HG03045 (cell line): ENCODE data around the gene SNX1.
"Not testable (repeated sequence)": the region's sequence is repeated elsewhere in the genome, so short reads cannot be mapped to it uniquely, and the experiment has no call there.

Experiments used
- ATAC-seq: cut with Tn5 transposase; IDR thresholded peaks from one replicate; pipeline ENCODE4 v1.9.1; 2021; ENCODE audit warnings: mild to moderate bottlenecking, moderate library complexity; ENCODE audit not compliant: unreplicated experiment

SNX1 gene

DNA sequence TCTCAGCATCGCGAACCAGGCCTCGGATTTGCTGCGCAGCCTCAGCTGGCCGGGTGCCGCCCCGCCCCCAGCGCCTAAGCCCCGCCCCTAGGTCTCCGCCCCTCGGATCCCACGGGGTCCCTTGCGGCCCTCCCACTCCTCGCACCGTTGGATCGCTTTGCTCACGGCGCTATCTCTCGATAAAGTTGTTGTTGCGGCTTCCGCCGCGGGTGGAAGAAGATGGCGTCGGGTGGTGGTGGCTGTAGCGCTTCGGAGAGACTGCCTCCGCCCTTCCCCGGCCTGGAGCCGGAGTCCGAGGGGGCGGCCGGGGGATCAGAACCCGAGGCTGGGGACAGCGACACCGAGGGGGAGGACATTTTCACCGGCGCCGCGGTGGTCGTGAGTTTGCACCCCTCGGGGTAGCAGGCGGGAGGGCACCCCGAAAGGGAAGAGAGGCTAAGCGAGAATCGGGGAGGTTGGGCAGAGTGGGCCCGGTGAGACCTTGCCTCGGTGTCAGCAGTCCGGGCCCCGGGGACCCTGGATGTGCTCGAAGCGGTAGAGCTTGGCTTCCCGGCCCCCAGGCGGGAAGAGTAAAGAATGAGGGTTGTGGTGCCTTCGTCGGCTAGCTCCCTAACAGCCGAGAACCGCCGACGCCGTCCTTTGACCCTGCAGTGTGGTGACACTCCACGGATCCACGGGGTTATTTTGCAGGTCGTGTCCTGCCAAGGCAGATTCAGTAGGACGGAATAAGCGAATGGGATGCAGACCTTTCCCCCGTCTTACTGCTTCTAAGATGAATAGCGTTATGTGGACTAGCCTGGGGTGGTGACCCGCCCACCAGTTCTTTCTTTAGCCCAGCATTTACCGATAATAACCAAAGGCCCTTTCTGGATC lies at the start of gene SNX1:
TSS of gene SNX1 (plus strand) at position 188 of the 873 bp plus-strand sequence. CDS start at position 220, 32 bp downstream.
- peak; percentile 36 for ATAC-seq

- ATAC-seq: no peak
These were observed 49.2 kb upstream of the SNX1 start, which contains the start of gene DAPK2 for GRCh38 chr15:64046421-64047153. Gene DAPK2, minus strand, starts transcription at chr15:64046485. Its CDS starts 6,224 bp downstream, at chr15:64040261.

DNA sequence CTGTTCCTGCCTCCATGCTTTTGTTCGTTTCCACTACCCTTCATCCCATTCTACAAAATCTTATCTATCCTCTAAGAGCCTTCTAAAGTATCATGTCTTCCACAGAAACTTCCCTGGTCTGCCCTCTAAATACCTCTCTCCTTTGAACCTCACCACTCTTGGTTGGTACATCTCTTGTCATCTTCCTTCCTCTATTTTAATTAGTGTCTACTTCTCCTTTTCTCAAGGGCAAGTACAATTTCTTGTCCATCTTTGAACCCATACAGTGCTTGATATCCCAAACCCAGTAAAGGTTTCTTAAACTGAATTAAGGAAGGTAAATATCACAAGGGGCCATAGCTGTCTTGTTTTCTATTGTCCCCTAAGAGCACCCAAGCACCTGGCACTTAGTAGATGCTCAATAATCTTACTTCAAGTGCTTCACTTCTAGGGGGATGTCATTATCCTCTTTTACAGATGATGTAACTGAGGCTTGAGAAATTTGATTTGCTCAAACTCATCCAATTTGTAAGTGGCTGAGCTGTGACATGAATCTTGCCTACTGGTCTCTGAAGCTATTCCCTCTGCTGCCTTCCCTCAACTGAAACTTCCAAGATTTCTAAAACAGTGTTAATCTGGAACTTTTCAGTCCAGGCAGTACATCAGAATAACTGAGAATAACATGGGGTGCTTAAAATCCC lies 46.9 kb upstream of the SNX1 start:
- ATAC-seq: no peak

GRCh38 chr15:64050281-64051092 lies 45.3 kb upstream of the SNX1 start:
- ATAC-seq: no peak

GRCh38 chr15:64051093-64051402 lies 44.7 kb upstream of the SNX1 start:
- ATAC-seq: no peak

DNA sequence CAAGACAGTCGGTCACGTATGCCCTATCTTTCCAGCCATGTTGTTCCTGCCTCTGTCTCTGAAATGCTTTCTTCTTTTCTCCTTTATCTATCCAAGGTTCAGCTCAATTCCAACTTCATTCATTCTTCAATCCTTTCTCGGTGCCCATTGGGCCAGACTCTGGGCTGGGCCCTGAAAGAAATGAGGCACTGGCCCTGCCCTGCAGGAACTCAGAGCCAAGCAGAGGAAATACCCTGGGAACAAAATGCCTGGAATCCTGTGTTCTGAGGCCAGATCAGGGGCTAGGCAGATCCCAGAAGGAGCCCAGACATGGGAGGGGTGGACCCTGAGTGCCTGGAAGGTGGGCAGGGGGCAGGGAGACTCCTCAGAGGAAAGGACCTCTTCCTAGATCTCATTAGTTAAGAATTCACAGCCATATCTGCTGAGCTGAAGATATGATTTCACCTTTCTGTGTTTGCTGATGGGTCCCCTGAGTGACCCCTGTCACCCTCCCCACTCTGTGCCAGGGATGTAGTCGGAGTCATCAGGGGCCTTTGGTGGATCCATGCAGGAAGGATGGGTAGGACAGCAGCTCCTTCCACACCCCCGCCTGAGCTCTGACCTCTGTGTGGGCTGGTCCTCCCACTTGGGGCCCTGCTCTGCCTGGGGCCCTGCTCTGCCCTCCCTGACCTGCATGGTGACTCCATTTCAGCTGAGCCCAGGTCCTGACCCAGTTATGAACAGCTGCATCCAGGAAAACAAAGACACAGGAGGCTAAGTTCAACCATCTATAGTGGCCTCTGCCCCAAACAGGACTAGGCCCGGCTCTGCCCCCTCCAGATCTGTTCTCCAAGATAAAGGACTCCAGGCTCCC lies 44.1 kb upstream of the SNX1 start:
- ATAC-seq: no peak

DNA sequence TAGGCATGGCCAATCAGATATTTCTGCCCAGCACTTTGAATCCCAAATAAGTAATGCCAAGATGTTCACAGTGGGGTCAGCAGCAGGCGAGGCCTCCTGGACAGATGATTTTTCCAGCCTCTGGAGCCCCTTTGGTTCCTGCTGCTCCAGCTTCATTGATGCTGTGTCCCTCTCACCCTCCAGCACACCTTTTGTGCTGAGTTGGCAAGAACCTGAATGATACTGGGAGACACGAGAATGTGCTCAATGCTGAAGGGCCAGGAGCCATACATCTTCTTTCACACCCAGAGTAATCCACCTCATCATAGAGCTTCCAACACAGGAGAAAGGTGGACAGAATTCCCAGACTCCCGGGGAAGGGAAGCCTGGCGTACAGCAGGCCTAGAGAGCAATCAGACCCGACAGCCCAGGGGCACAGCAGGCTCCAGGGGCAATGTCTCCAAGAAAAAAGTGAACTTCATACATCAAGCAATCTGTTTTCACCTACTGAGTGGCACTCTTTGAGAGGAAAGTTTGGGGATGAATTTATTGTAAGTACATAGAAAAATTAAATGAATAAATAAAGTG lies 42.8 kb upstream of the SNX1 start:
- ATAC-seq: no peak

DNA sequence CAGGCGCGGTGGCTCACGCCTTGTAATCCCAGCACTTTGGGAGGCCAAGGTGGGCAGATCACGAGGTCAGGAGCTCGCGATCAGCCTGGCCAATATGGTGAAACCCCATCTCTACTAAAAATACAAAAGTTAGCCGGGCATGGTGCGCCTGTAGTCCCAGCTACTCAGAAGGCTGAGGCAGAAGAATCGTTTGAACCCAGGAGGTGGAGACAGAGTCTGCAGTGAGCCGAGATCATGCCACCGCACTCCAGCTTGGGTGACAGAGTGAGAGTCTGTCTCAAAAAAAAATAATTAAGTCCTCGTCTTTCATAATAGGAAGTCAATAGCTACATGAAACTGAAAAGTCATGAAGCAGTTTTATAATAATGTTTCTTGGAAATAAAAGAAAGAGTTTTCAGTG lies 42.1 kb upstream of the SNX1 start:
- not testable (repeated sequence) for ATAC-seq

- ATAC-seq: no peak
These were observed 37.5 kb upstream of the SNX1 start for GRCh38 chr15:64058279-64058678.

- ATAC-seq: not testable (repeated sequence)
These were observed 36.7 kb upstream of the SNX1 start for GRCh38 chr15:64059104-64059503.

GRCh38 chr15:64060716-64061115 lies 35.1 kb upstream of the SNX1 start:
- no peak for ATAC-seq

DNA sequence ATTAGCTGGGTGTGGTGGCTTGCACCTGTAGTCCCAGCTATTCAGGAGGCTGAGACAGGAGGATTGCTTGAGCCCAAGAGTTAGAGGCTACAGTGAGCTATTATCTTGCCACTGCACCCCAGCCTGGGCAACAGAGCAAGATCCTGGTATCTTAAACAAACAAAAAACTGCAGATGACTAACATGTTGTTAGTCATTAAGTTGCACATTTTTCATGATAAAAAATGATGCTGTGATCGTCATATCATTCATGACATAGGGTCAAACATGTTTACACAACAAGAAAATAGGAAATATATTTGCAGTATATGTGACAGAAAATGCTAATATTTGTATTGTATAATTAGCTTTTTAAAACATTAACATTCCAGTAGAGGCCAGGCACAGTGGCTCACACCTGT lies 29.3 kb upstream of the SNX1 start:
- ATAC-seq: no peak

- ATAC-seq: no peak
These were observed 28.2 kb upstream of the SNX1 start for GRCh38 chr15:64067564-64068030.

DNA sequence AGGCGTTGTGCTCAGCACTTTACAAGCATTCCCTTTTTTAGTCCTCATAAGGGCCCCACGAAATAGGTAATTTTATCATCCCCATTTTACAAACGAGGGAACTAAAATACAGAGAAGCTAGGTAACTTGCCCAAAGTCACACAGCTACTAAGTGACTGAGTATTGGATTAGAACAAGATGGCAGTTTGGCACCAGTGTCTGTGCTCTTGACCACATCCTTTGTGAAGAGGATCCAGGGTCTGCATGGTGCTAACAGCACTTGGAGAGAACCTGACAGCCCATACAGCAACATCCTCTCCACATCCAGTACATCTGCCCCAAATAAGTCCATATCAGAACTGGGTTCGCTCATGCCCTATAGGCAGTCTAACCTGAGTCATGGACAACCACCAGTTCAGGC lies 27.6 kb upstream of the SNX1 start:
- no peak for ATAC-seq

DNA sequence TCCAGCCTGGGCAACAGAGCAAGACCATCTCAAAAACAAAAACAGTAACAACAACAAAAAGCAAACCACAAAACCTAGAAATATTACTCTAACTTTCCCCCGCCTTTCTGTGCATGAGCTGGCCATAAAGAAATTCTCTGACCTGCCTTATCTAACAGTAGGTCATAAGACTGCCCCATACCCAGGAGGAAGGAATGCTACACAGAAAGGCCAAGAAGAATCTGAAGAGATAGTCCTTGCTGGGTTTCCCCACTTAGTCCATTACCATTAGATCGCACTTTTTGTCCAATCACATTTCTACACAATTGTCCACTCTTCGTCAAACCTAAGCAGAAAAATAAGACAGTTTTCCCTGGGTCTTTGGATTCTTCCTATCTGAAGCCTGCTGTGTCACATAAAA lies 25.7 kb upstream of the SNX1 start:
- ATAC-seq: no peak

GRCh38 chr15:64070965-64071851 lies 24.6 kb upstream of the SNX1 start:
- ATAC-seq: no peak

DNA sequence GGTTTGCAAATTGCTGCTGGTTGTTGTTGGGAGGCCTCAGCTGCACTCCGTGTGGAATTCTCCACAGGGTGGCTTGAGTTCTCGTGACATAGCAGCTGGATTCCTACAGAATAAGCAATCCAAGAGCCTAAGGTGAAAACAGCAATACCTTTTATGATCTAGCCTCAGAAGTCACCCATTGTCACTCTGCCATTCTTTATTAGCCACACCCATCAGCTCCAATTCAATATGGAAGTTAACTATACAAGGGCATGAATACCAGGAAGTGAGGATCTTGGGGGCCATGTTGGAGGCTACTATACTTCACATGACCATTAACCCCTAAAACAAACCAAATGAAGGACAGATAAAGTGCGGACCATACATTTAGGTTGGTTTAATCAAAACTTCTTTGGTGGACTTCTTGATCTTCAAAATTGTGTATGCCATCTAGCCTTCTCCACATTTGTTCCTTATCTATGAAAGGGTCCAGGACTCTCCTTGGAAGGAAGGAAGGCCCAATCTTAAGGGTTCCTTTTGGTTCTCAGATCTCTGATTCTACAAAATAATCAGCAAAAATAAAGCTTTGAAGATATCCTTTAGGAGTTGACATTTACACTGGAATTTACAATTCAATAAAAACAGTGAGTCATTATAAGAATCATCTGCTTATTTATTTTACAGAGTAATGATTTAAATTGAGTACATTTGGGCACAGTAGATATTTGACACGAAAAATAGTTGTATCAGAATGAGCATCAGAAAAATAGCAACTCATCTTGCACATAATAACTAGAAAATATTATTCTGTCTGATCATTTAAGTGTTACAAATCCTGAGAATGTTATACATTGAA lies 23.6 kb upstream of the SNX1 start:
- ATAC-seq: no peak

GRCh38 chr15:64072812-64073211 lies 23.0 kb upstream of the SNX1 start:
- ATAC-seq: no peak
